Transverse colon (tissue), 4 donors: Measurements from ENCODE around the gene RPS19BP1.

Experiments used
- EP300 ChIP-seq: sonication (generic); formaldehyde crosslinking; IDR thresholded peaks from one replicate; pipeline ENCODE4 v1.6.1; 2017; ENCODE audit warnings: antibody characterized with exemption, low read depth
- POLR2A ChIP-seq: fragments of 450-650 bp; IDR thresholded peaks from one replicate; pipeline ENCODE4 v1.6.1; 2016; ENCODE audit warnings: antibody characterized with exemption, mild to moderate bottlenecking, moderate library complexity
- POLR2AphosphoS5 ChIP-seq, 3 donors: sonication (generic); formaldehyde crosslinking; IDR thresholded peaks; one replicate each; pipeline ENCODE4 v1.6.1; 2016; ENCODE audit warnings: antibody characterized with exemption in 3 of 3
- TF ChIP-seq, protein P1 (sequence below), 5 experiments: fragments of 200-600 bp in 3 of 5; fragments of 450-650 bp in 2 of 5; sonication (generic) in 3 of 5; IDR thresholded peaks; 1 replicate in 2 of 5; 2 replicates in 3 of 5; pipeline ENCODE4 v1.5.1; 2016 to 2017; ENCODE audit warnings: antibody characterized with exemption in 5 of 5, inconsistent platforms in 3 of 5, mild to moderate bottlenecking in 2 of 5, moderate library complexity in 1 of 5

DNA sequence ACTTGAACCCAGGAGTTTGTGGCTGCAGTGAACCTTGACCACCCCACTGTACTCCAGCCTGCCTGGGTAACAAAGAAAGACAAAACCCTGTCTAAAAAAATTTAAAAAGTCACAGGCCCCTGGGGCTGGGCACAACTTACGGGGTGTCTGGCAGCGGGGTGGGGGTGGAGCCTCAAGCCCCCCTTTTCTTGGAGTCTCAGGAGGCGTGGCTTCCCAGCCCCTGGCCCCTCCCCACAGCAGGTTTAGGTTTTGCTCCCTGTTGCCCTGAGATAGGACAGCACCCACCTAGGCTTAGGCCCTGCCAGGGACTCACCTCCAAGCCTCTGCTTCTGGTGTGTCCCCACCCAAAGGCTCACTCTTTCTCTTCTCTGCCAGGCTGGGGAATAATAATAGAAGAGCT is 53.3 kb downstream of the RPS19BP1 start:
- TF ChIP-seq POLR2AphosphoS5 (IDR thresholded peaks at IDR 0.05): no peak
- no peak for TF ChIP-seq POLR2A
- TF ChIP-seq EP300: no peak
- TF ChIP-seq, protein P1, sequence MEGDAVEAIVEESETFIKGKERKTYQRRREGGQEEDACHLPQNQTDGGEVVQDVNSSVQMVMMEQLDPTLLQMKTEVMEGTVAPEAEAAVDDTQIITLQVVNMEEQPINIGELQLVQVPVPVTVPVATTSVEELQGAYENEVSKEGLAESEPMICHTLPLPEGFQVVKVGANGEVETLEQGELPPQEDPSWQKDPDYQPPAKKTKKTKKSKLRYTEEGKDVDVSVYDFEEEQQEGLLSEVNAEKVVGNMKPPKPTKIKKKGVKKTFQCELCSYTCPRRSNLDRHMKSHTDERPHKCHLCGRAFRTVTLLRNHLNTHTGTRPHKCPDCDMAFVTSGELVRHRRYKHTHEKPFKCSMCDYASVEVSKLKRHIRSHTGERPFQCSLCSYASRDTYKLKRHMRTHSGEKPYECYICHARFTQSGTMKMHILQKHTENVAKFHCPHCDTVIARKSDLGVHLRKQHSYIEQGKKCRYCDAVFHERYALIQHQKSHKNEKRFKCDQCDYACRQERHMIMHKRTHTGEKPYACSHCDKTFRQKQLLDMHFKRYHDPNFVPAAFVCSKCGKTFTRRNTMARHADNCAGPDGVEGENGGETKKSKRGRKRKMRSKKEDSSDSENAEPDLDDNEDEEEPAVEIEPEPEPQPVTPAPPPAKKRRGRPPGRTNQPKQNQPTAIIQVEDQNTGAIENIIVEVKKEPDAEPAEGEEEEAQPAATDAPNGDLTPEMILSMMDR (IDR thresholded peaks at IDR 0.05): no peak
